ENCODE data around the gene CABLES2.
A peak's percentile ranks its signal among the peaks of the same experiment; 100 is the strongest.

The CABLES2 gene

DNA sequence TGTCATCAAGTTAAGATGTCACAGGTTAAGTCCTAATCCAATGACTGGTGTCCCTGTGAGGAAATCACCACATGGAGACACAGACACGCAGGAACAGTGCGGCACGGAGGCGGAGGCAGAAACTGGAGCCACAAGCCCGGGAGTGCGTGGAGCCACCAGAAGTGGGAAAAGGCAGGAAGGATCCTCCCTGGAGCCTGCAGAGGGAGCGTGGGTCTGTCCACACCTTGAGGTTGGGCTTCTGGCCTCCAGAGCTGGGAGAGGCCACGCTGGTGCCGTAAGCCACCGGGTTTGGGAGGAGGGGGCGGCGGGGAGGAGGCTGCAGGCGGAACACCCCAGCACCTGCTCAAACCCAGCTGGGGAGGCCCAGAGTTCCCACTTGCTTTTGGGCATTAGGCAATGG, 3.8 kb downstream of the CABLES2 start:
- no peak for DNase-seq

GRCh38 chr20:62402456-62403150, 4.5 kb downstream of the CABLES2 start:
- no peak for DNase-seq

DNA sequence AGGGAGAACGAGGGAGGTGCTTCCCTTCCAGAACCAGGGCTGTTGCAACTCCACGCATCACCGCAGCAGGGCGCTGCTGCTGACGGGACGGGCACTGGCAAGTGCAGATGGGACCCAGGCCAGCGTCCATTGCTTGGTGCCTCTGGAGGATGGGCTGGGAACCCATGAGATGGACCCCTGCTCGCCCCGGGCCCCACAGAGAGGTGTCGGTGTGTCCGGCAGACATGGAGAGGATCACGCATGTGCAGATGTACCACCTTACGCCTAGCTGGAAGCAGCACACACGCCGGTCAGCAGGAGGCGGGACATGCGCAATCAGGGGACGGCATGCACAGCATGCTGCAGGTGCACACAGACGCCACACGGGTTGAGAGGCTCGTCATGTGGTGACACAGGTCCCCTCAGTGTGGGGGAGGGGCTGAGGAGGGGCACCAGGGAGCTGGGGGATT, 5.7 kb downstream of the CABLES2 start:
- DNase-seq, result no peak

DNA sequence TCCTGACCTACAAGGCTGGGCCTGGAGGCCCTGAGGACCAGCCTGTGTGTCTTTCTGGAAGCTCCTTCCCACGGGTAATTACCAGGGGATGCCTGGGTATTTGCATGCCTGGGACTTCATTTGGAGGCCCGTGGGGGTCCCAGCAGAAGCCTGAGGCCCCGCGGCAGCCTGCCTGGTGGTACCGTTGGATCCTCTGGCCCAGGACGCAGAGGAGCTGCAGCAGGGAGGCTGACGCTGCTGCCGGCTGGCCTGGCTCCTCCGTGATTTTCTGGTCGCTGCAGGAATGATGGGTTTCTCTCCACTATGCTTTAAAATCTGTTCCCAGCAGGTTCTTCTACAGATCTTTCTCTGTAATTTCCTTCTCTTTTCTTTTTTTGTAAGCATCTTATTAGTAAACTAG, 6.5 kb downstream of the CABLES2 start:
- no peak for DNase-seq

- peak; percentile 91 for DNase-seq
Observed at GRCh38 chr20:62400021-62400420, 7.1 kb downstream of the CABLES2 start.

DNA sequence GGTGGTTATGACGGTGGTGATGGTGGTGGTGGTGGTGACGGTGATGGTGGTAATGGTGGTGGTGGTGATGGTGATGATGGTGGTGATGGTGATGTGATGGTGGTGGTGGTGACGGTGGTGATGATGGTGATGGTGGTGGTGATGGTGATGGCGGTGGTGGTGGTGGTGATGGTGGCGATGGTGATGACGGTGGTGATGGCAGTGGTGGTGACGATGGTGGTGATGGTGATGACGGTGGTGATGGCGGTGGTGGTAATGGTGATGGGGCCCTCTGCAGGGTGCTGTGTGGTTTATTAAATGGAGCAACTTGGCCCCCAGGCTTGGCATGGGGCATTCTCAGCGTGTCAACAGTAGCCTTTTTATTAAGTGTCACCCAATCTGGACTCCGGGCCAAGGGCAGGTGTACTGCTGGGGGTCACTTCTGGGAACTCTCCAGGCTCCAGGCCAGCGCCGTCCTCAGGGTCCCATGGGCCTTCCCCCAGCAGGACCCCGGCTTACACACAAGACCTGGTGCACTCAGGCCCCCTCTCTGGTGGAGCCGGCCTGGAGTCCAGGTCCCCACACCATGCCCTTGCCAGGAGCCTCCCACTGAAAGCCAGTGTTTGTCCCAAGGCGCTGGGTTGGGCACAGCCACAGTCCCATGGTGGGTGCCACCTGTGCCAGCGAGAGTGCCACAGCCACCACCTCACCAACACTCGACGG, 8.8 kb downstream of the CABLES2 start:
- DNase-seq, result no peak

GRCh38 chr20:62396367-62397239, 10.5 kb downstream of the CABLES2 start:
- no peak for DNase-seq

DNA sequence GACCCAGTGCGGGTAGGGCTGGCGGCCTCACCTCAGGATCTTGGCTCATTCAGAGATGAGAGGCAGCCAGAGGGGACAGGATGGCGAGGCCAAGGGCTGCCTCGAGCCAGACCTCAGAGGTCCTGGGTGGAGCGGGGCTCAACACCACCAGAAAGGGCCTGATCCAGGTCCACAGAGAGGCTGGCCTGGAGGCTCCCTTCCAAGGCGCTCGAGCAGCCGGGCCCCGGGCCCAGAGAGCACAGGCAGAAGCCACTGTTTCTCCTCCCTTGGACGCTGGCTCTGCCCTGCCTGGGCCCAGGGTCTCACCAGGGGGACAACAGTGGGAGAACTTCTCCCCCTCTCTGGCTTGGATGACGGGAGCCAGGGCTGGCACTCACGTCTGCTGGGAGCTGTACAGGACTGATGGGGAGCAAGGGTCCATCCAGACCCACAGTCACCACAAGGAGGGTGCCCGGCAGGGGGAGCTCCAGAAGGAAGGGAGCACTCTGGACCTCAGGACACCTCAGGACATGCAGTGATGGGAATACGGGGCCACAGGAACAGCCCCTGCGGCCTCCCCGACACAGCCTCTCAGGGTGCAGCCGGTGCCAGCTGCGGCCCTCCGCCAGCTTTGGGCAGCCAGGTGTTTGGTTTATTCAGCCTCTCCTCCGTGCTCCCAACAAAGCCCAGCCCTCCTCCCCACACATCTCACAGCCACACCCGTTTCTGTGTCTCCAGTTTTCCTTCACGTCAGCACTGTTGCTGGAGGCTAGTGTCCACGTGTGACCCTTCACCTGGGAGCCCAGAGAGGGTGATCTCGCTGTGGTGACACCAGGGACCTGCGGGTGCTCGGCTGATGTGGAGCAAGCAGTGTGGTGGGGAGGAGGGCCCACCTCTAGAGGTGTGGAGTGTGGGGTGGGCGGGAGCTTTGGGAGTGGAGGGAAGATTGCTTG, 11.5 kb downstream of the CABLES2 start:
- no peak for DNase-seq

- no peak for DNase-seq
Observed at GRCh38 chr20:62394248-62395245, 12.5 kb downstream of the CABLES2 start.

GRCh38 chr20:62393830-62394229, 13.3 kb downstream of the CABLES2 start:
- DNase-seq, result no peak

GRCh38 chr20:62393335-62393665, 13.8 kb downstream of the CABLES2 start:
- DNase-seq, result no peak

DNA sequence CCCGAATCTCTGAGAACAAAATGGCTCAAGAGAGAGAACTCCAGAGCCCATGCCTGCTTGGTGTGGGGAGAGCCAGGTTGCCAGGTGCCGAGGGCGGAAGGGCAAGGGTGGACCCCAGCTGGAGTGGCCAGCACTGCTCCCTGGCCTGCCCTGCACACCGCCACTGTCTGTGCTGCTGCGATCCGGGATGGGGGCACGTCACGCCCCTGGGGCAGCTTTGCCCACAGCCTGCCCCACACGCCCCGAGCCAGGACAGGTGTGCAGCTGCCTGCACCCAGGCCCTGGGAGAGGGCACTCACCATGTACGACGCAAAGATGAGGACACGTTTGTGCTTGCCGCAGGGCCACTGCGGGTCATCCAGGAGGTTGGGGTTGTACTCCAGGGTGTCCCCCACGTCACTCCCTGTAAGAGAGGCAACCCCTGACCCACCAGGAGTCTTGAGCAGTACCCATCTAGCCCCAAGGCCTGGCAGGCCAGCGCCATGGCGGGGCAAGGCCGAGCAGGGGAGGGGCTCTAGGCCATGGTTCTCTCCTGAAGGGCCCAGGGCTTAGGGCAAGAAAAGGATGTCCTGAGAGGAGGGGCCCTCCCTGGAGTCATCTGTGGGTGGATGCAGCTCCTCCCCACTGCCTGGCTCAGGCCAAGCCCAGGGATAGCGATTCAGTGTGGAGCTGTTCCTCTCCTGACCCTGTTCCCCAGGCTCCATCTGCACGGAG, 14.3 kb downstream of the CABLES2 start:
- DNase-seq, result no peak

- no peak for DNase-seq
Observed at GRCh38 chr20:62392077-62392418, 15.0 kb downstream of the CABLES2 start.

DNA sequence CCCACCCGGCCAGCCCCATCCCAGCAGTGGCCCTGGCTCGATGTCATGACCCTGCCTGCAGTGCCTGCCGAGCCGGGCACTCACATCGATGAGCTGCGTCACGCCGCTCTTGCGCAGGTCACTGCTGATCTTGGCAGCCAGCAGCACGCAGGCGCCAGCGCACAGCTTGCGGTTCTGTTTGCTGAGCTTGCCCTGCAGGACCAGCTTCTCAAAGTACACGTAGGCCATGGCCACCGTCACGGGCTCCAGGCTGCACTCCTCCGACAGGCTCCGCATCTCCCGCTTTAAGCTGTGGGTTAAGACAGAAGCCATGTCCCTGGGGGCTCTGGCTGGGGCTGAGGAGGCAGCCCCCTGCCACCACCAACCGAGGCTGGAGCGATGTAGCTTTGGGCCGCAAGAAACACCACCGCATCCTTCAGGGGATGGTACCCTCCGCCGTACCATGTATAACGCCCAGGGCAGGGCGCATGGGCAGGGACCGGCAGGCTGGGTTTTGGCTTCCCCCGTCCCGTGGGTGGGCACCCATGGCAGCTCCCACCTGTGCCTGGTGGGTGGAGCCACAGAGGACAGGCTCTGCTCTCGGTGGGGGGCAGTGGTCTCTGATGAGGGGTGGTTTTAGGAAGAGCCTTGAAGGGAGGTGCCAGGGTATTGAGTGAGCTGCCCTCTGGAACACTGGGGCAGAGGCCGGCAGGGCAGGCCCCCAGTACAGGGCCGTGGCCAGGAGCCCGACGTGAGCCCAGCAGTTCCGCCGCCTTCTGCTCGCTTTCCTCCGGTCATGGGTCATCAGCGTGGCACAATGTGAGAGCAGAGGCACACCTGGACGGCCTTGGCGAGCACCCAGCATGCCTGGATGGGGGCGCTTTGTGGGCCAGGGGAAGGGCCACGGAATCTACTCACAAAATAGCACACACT, 15.7 kb downstream of the CABLES2 start:
- DNase-seq, result no peak

DNA sequence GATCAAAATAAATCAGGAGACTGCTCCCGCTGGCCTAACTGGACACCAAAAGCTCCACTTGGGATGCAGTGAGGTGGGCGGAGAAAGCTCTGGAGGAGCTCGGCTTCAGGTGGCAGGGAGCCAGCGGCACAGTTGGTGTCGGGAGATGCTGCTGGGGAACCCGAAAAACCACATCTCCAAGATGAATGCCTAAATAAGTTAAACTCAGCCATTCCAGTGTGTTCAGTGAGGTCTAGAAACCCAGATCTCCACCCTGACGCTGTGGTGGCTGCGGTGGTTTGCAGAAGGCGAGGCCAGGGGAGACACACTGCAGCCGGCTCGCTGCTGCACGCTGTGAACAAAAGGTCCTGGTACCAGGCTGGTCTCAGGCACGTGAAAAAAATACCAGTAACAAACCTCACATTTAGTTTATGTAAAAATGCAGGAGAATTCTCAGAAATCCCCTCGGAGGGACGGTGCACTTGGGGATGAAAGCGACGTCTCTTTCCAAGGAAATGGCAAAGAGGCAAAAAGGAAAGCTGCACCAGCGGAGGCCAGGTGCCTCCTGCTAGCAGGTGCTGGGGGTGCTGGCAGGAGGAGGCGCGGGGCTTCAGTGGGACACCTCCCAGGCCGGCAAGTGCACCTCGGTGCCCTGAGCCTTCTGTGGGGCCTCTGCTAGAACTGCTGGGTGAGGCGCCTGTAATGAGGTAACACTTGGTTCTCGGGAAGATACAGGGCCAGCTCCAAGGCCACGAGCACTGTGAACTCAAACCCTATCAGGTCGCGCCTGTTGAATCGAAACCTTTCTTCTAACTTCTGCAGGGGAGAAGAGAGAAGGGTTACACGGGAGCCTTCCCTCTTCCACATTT, 16.5 kb downstream of the CABLES2 start:
- DNase-seq, result no peak

- DNase-seq, result no peak
Observed at GRCh38 chr20:62389601-62390087, 17.4 kb downstream of the CABLES2 start.

GRCh38 chr20:62388839-62389600, 18.1 kb downstream of the CABLES2 start:
- no peak for DNase-seq
